HG02852 (cell line): ENCODE measurements around the gene PLD1.
"Not testable (repeated sequence)": the region's sequence is repeated elsewhere in the genome, so short reads cannot be mapped to it uniquely, and the experiment has no call there.

ENCODE experiments used
- ATAC-seq: cut with Tn5 transposase; IDR thresholded peaks from one replicate; pipeline ENCODE4 v1.9.1; 2021; ENCODE audit warnings: mild to moderate bottlenecking, moderate library complexity; ENCODE audit not compliant: unreplicated experiment

The PLD1 gene

DNA sequence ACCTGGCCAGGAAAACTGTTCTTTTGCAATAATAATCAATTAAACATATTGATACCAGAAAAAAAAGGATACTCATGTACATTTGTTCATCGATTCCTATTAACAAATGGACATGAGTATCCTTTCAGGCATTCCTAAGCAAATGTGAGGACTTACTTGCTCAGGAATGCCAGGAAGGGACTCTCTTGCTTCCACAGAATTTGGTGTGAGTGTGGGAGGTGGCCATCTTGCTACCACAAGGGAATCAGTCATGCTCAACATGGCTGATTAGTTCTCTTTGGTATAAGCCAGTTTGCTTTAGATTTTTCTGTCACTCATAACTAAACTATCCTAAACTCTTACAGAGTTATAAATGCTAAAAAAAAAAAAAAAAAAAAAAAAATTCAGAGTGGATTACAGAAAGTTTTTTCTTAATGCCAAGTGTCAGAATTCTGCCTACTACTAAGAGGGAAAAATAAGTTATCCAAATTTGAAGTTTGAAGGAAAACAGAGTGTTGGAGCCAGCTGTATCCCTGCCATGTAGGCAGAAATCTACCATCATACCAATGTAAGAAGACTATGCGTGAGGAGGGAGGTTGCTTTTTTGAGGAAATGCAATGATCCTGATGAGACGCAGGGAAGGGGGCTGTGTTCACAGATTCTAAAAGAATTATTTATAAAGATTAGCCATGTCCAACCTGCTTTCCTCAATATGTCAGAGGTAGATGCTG, 98.7 kb downstream of the PLD1 start:
- ATAC-seq, result no peak

DNA sequence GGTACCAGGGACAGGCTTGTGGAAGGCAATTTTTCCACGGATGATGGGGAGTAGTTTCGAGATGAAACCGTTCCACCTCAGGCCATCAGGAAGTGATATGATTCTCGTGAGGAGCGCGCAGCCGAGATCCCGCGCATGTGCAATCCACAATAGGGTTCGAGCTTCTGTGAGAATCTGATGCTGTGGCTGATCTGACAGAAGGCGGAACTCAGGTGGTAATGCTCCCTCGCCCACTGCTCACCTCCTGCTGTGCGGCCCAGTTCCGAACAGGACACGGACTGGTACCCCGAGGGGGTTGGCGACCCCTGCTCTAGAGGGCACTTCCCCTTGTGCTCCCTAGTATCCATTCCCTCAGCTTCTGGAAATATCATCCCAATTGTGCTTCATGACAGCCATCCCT, 99.9 kb downstream of the PLD1 start:
- ATAC-seq, result no peak

DNA sequence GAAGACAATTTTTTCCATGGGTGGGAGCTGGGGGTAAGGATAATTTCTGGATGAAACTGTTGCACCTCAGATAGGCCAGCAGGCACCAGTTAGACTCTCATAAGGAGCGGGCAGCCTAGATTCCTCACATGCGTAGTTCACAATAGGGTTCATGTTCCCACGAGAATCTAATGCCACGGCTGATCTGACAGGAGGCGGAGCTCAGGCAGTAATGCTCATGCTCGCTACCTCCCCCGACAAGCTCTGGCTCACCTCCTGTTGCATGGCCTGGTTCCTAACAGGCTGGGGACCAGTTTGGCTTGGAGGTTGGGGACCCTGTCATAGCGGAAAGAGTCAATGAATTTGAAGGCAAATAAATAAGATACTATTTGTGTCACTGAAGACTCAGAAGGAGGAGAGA, 105.5 kb downstream of the PLD1 start:
- no peak for ATAC-seq

DNA sequence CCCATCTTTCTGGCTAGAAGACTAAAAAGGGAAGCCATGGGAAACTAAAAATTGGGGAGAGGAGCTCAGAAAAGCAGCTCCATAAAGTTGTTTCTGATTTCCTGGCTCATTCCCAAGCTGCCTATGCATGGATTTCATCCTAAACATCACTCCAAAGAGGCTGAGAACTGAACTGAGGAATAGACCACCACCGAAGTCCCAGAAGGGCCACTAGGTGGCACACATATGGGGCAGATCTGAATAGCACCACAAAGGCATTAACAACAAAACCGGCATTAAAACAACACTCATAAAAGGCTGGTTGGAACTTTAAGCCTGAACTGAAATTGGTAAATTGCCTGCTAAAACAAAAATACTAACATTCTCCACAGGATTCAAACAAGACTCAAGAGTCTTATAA, 106.3 kb downstream of the PLD1 start:
- ATAC-seq, result no peak

DNA sequence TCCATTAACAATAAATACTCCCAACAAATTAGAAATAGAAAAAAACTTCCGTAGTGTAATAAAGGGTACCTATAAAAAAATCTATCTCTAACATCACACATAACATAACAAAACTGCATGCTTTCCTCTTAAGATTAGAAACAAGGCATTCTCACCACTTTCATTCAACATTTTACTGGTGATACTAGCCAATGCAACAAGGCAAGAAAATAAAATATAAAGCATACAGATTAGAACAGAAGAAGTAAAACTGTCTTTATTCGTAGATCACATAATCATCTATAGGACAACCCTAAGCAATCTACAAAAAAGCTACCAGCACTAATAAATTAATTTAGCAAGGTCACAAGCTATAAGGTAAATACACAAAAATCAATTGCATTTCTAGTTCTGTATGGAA, 107.1 kb downstream of the PLD1 start:
- no peak for ATAC-seq

DNA sequence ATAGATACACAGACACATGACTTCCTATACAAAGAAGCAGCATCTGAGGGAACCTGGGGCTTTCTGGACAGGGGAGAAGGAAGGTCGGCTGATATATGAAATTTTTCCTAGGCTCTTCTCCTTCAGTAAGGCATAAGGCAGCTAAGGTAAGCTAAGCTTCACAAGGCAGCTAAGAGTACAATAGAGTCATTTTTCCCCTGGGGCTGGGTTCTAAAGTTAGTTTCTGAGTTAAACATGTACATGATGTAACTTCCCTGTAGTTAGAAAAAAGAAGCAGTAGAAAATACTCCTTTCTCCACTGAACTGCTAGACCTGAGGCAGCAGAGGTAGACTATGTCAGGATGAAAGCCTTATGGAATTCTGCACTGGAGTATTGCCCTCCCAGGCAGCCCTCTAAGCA, 109.6 kb downstream of the PLD1 start:
- ATAC-seq, result no peak

DNA sequence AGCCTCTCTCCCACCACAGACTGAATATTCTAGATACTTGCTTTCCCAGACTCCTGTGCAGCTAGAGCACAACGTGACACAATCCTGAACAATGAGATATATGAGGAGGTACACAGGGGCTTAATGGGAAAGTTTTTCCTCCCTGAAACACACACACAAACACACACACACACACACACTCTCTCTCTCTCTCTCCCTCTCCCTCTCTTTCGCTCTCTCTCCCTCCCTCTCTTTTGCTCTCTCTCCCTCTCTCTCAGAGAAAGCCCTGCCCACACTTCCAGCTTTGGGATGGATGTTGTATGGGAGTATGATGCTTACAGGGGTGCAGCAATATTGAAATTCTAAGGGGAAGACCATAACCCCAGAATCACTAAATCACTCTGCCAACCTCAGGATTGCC, 110.1 kb downstream of the PLD1 start:
- ATAC-seq, result no peak

DNA sequence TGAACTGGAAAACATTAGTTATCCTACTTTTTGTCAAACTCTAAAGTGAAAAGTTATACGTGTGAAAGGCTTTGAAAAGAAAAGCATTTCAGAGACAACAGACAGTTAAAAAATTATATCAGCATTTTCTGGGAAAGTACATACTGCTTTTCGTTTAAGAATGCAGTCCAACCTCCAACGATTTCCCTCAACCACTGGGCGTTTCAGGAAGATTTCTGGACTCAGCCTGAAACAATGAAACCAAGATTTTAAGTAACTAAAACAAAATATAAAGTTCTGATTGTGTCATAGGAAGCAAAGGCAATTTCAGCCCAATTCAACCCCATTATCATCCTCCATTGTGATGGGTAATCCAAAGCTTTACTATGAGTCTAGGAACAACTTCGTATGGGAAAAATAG, 110.7 kb downstream of the PLD1 start:
- no peak for ATAC-seq

DNA sequence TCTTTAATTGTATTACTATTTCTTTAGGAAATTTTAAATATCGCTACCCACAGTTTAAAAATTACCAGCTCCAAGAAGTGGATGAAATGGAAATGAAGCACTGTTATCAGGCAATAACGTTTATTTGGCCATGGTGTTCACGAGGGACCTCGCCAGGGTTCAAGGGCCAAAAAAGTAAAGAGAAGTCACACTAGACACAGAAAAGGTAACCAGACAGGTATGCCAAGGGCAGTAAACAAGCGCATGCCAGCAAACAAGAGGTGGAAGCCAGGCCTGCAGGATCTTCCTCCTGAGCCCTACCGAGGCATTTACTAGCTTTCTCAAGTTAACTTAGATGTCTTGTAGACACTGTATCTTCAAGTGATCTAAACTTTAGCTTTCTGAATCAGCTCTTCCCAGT, 113.5 kb downstream of the PLD1 start:
- no peak for ATAC-seq

DNA sequence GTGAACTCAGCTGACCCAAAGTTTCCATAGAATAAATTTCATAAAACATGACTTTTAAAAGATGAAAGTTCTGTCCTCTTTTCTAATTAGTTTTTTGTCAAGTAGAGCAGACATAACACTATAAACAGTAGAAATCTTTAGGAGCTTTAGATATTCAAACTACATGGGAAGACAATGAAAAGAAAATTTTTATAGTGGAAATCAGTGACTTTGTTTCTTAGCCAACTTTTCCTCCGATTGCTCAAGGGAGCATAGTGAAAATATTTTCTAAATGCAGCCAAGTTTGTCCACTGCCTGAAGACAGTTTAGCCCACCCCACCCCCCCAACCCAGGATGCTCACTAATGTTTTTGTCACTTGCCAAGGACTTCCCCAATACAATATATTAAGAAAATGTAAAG, 114.9 kb downstream of the PLD1 start:
- ATAC-seq, result no peak

DNA sequence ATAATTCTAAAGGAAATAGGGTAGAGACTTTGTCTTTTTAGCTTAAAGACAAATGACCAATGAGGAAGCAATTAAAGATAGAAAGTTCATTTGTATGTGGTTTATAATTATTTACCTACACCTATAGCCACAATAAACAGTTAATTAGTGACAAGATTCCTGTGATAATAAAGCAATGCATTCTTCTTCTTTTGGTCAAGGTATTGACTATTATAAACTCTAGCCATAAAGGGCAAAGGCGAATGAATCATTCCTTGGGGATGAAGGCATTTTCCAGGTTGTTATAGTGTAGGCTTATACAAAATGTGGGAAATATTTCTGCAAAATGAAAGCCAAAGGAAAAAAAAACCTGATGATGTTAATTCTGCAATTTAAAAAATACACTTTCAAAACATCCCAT, 115.4 kb downstream of the PLD1 start:
- no peak for ATAC-seq

DNA sequence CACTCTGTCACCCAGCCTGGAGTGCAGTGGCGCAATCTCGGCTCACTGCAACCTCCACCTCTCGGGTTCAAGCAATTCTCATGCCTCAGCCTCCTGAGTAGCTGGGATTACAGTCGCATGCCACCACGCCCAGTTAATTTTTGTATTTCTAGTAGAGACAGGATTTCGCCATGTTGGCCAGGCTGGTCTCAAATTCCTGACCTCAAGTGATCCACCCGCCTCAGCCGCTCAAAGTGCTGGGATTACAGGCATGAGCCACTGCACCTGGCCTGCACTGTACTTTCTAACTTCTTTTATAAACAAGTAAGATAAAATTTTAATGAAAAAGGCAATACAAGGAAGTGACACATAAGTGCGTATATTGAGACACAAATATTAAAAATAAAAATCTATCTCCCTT, 117.7 kb downstream of the PLD1 start:
- ATAC-seq, result not testable (repeated sequence)

DNA sequence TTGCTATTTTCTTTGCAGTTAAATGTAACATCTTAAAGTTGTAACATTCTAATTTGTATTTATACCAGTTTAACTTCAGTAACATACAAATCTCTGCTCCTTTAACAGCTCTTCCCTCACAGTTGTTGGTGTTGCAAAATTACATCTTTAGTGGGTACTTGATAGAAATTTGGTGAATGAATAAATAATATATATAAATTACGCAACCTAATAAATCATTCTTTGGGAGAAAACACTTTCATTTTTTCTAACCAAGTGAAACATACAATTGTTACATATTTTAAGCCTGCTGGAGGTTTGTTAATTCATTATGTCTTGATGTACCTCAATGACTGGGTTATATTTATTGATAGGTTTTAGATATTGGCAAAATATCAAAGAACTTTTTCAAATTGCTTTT, 118.8 kb downstream of the PLD1 start:
- ATAC-seq, result no peak

DNA sequence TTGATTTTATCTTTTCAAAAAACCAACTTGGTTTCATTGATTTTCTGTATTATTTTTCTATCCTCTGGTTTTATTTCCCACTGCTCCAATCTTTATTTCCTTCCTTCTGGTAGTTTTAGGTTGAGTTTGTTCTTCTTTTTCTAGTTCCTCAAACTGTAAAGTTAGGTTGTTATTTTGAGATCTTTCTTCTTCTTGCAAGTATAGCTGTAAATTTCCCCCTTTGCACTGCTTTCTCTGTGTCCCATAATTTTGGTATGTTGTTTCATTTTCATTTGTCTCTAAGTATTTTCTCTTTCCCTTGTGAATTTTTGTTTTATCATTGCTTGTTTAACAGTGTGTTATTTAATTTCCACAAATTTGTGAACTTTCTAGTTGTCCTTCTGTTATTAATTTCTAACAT, 120.0 kb downstream of the PLD1 start:
- no peak for ATAC-seq

DNA sequence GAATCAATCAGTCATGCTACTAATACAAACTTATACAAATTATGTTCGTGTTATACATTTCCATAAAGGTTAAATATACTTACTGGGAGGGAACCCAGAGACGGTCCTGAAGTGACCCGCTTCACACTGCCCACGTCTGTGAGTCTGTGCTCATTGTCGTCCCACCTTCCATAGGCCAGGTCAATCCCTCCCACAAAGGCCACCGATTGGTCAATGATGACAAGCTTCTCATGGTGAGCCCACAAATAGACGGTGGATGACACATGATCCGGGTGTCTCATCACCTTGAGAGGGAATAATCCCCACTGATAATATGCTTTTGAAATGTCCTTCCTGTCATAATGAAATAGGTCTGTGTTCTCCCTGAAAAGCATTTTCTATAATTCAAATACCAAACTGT, 121.7 kb downstream of the PLD1 start:
- no peak for ATAC-seq

DNA sequence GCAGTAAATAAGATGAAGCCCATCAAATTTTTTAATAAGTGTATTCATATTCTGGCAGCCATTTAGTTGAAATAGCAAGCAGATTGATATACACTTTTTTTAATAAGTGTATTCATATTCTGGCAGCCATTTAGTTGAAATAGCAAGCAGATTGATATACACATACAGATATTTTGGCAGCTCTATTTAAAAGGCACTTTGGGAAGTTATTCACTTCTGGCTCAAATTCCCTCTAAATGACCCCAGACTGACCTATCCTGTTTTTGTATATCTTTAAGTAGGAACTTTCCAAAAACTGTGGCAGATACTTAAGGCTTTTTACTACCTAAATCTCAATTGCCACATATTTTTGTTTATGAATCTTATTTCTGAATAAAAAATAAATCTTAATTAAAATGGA, 122.3 kb downstream of the PLD1 start:
- ATAC-seq, result no peak

DNA sequence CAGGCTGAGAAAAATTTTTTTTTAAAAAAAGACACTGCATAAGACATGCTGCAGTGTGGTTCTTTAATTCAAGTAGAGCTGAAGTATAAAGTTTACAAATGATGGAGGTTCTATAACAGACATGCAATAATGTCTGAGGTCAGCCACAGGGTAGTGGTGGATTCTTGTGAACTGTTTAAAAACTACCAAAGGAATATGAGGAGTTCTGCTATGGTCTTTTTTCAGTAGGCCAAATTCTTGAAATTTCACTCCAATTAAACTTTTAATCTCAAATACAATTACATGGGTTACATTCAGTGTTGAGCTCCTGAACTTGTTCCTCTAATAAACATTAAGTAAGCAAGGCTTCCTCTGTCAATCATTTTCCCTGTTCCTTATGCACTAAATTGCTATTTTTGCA, 122.7 kb downstream of the PLD1 start:
- no peak for ATAC-seq

DNA sequence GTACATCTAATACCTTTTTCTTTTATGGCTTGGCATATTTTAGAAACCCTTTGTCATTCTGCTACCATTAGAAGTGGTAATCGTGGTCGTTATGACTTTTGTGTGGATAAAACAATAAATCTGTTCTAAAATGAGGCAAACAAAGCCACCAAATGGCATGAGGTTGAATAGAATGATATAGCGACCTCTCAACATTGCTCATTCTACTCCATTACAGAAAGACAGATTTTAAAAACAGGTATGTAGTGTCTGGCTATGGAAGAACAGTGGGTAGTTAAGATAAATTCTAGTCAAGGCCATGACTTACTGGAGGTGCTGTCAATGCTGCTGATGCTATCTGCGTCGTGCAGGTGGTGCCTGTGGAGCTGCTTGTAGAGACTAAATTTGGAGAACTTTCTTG, 123.2 kb downstream of the PLD1 start:
- ATAC-seq, result no peak

DNA sequence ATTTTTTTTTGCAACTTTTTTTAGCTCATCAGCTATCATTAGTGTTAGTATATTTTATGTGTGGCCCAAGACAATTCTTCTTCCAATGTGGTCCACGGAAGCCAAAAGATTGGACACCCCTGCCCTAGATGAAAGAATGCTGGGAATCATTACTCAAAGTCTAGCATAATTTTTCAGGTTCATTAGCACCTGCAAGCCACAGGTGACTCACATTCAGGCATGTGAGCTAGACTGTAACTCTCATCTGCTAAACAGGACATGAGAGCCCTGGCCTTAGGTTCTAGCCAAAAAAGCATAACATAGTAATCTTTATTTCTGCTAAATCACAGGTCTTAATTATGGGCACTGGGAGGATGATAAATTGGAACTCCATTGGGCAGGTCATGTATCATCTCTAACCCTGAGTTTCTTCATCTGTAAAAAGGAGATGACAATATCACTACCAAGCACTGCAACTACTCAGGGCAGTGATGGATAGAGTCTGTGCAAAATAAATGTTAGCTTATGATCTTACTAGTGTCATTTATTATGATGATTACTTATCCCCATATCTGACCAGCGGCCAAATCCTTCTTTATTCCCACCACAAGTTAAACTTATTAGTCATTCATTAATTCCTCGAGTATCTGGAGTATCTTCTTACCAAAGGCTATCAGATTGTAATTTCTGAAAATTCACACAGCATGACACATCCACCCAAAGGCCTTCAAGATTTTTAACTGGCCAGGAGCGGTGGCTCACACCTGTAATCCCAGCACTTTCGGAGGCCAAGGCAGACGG, 125.0 kb downstream of the PLD1 start:
- no peak for ATAC-seq

DNA sequence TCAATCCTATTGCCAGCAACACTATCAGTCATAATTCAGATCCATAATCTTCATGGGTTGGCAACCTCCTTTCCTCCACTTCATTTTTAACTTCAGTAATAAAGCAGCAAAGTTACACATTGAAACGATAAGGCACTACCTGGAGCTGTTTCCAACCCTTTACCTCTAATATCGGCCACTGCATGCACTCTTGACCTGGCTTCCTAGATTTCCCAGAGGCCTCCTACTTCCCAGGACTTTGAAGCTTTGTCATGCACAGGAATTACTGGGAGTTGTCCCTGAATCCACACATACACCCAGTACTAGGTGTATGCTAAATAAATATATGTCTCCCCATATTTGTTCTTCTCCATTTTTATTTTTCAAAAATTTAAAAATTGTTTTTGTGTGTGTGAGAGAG, 126.1 kb downstream of the PLD1 start:
- no peak for ATAC-seq

DNA sequence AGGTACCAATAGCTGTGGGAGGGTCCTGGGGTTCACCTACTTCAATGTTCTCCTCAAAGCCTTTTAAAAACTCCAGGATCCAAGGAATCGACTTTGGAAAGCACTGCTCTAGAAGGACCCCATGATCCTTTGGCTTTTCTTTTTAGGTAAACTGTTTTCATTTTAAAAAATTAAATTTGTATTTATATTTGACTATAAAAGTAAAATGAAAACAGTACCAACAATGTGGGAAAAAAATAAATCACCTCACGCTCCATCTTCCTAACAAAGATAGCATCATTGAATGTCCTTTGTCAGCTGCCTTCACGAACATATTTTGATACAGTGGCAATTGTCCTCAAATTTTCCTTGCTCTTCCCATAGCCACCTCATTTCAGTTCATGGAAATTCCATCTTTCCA, 127.5 kb downstream of the PLD1 start:
- no peak for ATAC-seq

DNA sequence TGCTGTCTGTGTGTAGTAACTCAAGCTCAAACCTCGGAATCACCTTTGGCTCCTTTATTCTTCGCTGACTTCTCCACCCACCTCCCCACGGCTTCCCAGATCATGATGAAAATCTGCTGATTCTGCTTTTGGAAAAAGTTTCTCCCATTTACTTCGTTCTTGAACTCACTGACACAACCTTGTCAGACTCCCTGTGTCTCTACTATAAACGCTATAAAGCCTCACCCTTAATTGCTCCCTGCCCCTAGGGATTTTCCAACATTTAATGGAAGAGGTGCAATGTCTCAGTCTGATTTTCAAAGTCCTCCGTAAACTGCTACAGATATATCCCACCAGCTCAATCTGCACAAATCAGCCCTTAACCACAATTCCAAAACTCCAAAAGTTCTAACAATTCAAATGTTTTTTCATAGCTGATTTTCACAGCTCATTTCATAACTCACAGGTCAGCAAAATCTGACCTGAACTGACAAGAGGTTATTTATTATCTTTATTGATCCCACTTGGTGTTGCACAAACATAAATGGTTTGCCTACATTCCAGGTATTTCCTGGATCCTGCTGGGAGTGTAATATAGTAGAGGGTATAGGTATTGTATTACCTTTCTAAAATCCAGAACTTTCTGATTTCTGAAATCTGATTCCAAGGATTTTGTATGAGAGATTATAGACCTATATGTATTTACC, 129.4 kb downstream of the PLD1 start:
- no peak for ATAC-seq
